A549 treated with ZK216348 at 1 μM for 4 hours (cell line): ENCODE data around the gene RFX8. TPM values are rescaled to one million over a fixed set of nuclear protein-coding genes. Genes with fewer than 3 reads are reported as not detected.

Experiments used
- total RNA-seq: library from RNA; stranded (reverse); fragments of 200-300 nt; extraction: Qiagen RNA extraction; gene quantifications from 5 replicates; pipeline ENCODE4 v1.2.3, GENCODE V29; 2022; ENCODE audit warnings: low read depth

The RFX8 gene
- total RNA-seq, result not detected in 5 replicates

DNA sequence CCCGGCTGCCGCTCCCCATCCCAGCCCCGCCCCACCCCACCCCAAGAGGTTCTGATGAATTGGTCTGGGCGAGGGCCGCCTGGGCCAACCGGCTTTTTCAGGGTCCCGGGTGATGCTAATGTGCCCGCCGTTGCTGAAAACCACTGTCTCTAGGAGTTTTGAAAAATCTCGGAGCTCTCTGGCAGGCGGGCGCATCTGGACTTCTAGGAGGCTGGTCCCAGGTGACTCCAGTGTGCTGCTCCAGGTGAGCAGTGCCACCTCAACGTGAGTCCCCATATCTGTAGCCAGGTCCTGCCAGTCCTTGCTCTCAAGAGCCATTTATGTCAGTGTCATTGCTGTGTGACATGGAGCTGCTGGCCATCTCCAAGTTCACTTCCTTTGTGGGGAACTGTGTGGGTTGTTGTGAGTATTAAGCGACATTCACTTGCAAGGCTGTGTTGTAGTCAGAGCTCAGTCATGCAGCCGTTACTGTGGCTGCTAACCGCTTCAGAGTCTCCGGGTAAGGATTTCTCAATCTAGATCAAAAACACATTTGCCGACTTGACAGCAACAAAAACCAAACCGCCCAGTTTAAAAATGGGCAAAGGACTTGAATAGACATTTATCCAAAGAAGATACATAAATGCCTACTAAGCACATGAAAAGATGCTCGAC, at the start of gene RFX8:
Gene RFX8 (minus strand): TSS at position 382 of the 654 bp plus-strand sequence. CDS start 8,264 bp downstream, outside the sequence.

GRCh38 chr2:101387151-101387834, 87.6 kb downstream of the RFX8 start, which contains the start of gene CREG2:
Gene CREG2, minus strand, starts transcription at chr2:101387503. Its CDS starts 46 bp downstream, at chr2:101387457.

Other genes starting within 250 kb of the RFX8 start
- gene CNOT11, start 222.2 kb downstream of the RFX8 start, total RNA-seq, result 37.6 to 58.9 TPM (median 42.0 TPM) in 5 replicates
- 28.1 to 47.6 TPM (median 45.2 TPM) in 5 replicates for gene RNF149, start 166.4 kb downstream of the RFX8 start, total RNA-seq
- gene CREG2, start 87.6 kb downstream of the RFX8 start, total RNA-seq, result 7.3 to 13.6 TPM (median 12.6 TPM) in 5 replicates
- 82.8 to 118 TPM (median 105 TPM) in 5 replicates for gene MAP4K4, start 222.6 kb upstream of the RFX8 start, total RNA-seq